Activated CD4-positive, CD25-positive, alpha-beta regulatory T cell (primary cell): ENCODE measurements around the gene SLC9A3.
"Not testable (repeated sequence)": the region's sequence is repeated elsewhere in the genome, so short reads cannot be mapped to it uniquely, and the experiment has no call there.

ENCODE experiments used
- DNase-seq, 4 experiments: peaks; one replicate each; lab custom pipeline; 2025; lab: John Stamatoyannopoulos, UW

SLC9A3 gene

DNA sequence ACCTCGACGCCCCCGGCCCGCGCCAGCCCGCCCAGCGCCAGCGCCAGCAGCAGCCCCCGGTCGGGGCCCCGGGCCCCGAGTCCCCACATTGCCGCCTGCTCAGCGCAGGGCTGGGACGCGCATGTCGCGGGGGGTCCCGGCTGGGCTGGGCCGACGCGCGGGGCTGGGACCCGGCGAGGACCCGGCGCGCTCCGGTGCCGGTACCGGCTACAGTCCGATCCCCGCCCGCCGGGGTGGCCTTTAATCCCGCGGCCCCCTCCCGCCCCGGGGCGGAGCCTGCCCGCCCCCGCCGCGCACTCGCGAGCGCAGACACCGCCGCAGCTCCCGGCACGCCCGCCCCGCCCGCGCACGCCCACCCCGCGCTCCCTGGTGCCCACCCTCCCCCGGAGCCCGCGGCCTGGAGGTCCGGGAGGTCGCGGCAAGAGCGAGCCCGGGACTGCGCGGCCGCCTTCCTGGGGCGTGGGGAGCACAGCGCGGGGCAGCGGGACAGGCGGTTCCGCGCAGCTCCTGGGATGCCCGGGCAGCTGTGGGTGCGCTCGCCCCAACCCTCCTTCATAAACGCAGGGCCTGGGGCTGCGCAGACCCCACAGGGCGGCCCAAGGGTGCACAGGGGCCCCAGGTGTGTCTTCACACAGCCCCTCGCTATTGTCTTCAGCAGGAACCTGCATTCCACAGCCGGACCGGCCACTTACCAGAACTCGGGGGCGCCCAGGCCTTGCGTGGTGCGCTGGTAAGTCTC is at the start of gene SLC9A3:
Gene SLC9A3 (minus strand): TSS at position 216 of the 739 bp plus-strand sequence.
- DNase-seq, result no peak

DNA sequence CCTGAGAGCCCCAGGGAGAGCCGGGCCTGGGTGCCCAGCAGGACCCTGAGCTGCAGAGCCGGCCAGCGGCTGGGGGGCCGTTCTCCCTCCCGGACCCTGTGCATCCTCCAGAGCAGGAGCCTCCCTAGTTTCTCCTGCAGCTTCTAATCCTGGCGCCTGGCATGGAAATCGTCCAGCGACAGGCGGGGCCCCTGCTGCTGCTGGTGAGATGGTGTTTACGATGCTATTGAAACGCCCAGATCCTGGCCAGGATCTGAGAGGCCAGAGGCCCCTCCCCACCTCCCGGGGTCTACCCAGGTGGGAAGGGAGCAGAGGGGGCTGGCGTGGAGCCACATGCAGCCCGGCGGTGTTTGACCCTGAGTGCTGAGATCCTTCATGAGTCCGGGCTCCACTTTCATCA is 49.7 kb upstream of the SLC9A3 start:
- no peak for DNase-seq

DNA sequence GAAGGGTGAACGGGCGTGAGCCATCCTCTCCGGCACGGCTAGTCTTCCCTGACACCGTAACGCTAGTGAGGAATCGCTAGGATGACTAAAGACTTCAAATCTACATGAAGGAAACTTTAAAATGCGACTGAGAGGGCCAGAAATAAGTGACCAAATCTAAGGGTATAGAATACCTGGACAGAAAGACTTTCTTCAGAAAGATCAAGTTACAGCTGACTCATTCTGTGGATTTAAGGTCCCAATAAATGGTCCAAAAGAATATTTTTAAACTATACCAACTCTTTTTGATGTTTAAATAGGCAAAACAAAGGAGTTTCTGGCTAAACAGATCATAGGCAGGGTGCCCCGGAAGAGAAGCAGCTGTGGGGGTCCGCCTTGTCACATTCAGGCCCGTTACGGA is 49.0 kb upstream of the SLC9A3 start:
- DNase-seq, result no peak

DNA sequence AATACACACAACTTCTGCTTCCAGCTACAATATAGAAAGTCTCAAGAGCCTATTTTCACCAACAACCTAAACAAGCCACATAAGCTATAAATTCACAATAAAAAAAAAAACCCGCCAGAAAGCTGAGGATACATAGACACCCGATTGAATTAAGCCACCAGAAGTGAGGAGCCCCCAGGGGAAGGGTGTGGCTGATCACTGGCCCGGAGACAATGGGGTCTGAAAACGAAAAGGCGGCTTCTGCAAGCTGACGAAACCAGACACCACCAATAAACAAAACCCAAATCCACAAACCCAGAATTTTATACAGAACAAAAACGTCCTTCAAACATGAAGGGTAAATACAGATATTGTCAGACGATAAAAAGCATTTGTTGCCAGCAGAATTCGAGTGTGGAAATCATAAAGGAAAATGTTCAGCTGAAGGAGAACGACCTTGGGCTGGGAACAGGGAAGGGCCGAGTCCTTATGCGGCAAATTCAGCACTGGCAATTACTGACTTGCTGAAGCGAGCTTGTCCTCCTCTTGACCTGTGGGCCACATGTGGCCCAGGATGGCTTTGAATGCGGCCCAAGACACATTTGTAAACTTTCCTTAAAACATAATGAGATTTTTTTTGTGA is 48.3 kb upstream of the SLC9A3 start:
- no peak for DNase-seq

DNA sequence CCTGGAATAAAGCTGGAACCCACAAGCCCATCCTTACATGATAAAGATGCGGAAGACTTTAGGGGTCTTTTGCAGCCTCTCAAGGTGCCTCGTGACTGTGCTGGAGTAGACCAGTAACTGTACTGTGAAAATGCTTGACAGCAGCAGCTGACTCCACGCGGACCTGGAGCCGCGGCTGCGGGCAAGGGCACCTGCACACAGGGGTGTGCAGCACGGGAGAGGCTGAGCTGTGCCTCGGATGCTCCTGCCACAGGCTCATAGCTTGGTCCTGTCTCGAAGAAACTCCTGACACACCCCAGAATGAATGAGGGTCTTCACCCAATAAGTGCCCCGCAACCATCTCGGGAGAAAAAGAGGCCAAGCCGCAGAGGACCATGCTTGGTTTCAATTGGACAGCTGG is 47.5 kb upstream of the SLC9A3 start:
- no peak for DNase-seq

DNA sequence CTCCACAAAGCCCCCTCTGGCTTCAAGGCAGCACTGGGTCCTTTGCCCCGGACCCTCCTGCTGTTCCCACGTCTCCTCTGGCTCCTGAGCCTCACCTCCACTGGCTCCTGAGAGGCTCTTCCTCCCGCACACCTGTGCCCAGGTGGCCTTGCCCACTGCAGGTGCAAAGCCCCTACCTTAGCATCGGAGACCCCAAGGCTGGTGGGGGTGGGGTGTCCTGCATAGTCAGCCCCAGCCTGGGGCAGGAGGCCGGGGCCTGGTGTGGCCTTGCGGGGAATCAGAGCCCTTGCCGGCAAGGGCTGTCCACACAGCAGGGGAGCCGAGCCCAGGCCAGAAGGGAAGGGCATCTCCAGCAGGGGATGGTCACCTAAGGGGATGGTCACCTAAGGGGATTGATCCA is 46.6 kb upstream of the SLC9A3 start:
- no peak for DNase-seq

DNA sequence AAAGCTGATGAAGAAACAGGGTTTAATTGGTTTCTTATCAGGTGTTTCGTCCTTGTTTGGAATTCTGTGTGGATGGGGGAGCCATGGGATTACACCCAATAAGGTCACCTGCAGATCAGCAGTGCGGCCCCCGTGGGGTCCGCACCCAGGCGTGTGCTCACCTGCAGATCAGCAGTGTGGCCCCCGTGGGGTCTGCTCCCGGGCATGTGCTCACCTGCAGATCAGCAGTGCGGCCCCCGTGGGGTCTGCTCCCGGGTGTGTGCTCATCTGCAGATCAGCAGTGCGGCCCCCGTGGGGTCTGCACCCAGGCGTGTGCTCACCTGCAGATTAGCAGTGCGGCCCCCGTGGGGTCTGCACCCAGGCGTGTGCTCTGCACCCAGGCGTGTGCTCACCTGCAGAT is 46.2 kb upstream of the SLC9A3 start:
- no peak for DNase-seq

DNA sequence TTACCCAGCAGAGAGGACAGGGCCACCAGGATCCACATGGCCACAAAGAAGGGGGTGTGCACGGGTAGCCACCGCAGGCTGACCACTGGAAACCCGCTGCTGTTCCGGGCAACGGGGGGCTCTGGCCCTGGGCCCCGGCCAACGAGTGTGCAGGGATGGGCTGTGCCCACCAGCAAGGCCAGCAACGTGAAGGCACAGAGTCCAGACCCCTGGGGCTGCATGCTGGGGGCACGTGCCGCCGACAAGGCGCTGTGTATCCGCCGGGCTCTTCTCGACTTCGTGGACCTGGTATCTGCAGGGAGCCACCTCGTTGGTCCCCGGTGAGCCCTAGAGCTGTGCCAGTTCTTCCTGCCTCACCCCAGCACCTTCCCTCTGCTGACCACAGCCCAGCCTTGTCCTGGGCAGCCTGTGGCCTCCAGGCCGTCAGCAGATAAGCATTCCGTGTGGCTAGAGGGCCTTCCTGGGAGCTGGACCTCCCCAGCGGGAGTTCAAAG is 45.7 kb upstream of the SLC9A3 start:
- no peak for DNase-seq

DNA sequence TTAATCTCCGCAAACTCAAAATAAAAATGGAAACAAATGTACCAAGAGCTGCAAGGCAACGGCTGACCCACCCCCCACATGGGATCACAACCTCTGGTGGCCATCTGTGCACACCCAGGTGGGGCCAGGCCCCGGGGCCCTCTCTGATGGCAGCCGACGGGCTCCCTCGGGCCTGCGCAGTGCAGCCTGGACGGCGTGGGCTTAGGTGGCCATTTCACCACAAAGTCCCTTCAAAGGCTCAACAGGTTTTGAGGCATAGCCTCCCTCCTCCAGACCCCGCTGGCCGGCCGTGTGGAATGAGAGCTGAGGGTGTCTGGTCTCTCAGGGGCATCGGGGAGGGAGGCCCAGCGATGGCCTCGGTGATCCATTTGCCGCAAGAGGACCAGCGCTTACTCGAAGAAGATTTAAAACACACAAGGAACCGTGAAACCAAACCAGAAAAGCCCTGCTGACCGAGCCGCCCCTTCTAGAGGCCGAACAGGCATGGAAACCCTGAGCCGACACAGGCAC is 45.2 kb upstream of the SLC9A3 start:
- no peak for DNase-seq

DNA sequence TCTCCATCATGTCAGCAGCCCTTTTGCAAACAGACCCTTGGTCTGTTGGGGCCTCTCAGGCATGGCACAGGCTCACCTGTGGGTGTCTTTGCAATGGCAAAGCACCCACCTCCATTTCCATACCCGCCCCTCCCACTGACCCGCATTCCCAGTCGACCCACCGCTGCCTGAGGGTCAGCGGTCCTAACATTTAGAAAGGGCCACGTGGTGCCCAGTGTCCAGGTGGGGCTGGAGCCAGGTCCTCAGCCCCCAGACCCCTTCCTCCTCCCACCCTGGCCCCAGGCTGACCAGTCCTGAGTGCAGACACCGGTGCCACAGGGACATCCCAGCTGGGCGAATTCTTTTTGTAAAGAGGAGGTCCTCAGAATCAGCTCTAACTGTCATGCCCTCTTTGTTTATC is 44.6 kb upstream of the SLC9A3 start:
- DNase-seq, result no peak

DNA sequence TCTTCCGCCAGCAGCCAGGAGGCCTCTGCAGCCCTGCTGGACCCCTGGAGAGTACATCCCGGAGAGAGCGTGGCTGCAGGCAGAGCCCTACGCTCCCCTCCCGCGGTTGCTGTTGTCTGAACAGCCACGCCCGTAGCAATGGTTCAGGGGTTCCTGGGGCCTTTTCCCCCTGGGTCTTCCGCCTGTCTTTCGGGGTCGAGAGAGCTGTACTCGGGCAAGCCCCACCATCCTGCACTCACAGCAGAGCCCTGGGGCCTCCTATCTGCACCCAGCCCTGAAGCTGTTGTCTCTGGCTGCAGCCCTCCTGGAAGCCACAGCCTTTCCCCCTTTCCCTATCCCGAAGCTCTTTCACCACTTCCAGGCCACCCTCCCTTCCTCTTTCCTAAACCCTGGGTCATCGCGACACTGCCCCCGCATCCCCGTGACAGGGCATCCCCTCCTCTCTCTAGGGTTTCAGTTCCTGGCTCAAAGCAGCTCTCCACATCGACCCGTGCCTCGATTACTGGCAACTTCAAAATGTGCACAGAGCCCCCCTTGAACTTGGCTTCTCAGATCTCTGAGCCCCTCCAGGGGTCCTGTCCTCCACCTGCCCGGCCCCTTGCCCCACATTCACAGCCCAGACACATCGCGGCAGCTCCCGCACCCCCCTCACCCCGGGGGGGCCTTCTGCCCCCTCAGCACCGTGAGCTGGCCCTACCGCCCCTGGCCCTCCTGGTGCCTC is 44.0 kb upstream of the SLC9A3 start:
- no peak for DNase-seq

DNA sequence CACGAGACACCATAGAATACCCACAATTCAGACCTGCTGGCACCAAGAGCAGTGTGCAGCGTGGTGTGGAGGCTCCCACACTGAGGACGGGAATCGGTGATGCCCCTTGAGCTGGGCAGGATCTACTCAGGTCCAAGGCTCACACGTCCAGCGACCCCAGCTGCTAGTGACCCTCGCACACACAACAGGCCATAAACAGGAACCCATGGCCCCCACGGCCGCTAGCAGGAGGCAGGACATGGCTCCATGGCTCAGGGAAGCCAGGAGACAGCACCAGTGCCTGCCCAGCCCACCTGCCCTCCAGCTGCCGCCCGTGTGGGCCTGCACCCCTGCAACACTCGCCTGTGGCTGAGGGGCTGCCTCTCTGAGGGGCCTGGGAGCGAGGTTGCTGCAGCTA is 43.4 kb upstream of the SLC9A3 start:
- DNase-seq, result no peak

DNA sequence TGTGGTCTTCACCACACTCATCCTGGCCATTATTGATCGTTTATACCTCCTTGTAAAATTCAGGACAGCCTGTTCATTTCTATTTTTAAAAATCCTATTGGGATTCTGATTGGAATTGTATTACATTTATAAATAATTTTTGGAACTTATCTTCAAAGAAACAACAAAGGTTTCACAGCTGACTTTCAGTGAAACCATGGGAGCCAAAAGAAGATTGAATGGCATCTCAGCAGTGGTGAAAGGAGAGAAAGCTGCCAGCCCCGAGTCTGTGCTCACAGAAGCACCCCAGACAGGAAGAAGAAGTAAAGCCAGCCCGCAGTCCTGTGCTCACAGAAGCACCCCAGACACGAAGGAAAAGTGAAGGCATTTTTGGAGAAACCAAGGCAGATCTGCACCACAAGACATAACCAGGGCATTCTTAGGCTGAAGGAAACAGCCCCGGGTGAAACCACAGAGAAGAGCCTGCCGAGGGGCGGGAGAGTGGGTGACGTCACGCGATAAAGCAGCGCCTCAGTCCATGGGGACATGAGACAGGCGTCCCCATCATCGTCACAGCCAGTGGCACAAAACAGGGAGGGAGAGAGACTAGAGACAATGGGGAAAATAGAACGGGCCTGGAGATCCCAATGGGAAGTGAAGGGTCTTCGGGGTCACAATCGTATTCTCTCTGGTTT is 42.5 kb upstream of the SLC9A3 start:
- no peak for DNase-seq

DNA sequence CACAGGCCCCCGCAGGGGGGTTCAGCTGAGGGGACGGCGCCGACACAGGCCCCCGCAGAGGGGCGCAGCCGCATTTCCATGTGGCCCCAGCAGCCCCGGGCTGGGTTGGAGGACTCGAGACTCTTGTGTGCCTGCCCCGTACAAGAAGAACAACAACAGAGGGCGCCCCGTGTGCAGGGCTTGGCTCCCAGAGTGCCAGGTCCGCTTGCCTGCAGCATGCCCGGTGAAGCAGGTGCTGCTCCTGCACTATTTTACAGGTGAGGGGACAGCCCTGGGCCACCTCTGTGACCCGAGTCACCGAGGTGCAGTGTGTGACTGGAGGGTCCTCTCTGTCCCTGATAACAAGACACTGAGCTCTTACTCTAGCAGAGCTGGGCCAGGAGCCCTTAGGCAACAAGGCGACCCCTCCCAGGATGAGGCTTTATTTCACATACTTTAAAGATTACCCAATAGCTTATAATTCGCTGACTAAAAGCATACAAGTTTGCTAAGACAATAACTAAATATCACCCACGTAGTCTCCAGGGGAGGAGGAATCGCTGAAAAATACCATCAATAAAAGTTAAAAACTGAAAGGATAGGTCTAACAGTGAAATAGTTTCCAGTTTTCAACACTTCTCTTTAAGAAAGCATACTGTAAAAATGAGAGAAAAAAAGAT is 41.7 kb upstream of the SLC9A3 start:
- no peak for DNase-seq

DNA sequence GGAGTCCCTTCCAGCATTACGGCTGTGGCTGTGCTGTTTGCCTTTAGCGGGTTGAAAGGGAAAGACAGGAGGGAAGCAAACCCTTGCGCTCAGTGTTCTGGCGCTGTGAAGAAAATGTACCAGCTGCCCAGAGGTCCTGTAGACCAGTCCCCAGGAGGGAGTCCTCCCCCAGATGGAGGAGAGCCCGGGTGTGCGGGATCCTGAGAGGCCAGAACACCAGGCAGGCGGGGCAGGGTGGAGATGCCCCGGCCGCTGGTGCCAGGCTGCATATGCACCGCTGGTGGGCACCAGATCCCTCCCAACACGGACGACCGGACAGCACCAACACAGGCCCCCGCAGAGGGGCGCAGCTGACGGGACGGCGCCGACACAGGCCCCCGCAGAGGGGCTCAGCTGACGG is 37.2 kb upstream of the SLC9A3 start:
- DNase-seq, result no peak

DNA sequence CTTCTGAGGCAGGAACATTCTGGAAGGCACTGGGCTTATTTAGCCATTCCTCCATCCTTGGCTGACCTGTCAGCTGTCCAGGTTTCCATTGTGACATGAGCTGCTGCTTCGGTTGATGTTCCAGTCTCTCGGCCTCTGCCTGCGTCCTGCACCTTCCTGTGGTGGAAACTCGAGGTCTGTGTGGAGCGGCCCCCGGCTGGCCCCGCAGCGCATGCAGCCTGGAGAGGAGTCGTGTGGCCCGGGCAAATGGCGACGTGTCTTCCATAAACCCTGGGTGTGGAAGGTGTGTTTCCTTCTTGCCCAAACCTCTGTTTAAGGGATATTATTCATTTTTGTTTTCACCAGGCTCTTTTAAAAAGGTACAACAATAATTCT is 36.5 kb upstream of the SLC9A3 start:
- DNase-seq, result no peak

DNA sequence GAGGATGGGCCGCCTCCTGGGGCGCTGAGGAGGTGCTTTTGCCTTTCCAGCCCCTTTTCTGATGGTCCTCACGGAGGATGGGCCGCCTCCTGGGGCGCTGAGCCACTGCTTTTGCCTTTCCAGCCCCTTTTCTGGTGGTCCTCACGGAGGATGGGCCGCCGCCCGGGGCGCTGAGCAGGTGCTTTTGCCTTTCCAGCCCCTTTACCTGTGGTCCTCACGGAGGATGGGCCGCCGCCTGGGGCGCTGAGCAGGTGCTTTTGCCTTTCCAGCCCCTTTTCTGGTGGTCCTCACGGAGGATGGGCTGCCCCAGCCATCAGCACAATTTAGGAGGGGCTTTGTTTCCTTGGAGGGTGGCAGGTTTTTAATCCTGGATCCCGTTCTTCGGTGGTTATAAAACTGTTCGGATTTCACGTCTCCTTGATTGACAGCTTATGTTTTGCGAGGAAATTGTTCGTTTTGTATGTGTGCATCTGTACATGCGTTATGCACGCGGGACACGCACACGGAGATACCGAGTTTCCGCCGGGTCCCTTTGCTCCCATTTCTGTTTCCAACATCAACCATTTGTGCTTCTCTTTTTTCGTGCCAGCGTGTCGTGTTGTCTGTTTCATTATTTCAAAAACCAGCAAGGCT is 34.7 kb upstream of the SLC9A3 start:
- no peak for DNase-seq

DNA sequence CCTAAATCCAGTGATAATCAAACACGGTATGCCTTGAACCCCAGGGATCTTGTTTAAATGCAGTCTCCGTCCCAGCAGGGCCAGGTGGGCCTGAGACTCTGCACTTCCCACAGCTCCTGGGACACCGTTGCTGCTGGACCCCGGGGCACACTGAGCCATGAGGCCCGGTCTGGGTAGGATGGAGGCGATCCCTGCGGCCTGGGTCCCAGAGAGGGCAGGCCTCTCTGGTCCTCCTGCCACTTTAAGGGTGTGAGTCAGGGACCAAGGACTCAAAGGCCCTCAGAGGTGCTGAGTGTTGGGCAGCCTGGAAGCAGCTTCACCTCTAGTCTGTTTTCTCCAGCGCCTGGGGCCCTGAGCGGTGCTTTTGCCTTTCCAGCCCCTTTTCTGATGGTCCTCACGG is 34.1 kb upstream of the SLC9A3 start:
- DNase-seq, result no peak

DNA sequence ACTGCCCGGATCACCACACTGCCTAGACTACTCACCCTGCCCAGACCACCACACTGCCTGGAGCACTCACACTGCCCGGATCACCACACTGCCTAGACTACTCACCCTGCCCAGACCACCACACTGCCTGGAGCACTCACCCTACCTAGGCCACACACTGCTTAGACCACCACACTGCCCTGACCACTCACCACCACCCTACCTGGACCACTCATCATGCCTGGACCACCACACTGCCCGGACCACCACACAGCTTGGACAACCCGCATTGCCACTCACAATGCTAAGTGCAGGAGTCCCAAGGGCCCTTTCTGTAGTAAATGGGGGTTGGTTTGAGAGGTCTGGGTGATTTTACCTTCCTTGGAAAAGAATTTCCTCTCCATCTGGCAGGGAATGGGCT is 33.7 kb upstream of the SLC9A3 start:
- not testable (repeated sequence) for DNase-seq

DNA sequence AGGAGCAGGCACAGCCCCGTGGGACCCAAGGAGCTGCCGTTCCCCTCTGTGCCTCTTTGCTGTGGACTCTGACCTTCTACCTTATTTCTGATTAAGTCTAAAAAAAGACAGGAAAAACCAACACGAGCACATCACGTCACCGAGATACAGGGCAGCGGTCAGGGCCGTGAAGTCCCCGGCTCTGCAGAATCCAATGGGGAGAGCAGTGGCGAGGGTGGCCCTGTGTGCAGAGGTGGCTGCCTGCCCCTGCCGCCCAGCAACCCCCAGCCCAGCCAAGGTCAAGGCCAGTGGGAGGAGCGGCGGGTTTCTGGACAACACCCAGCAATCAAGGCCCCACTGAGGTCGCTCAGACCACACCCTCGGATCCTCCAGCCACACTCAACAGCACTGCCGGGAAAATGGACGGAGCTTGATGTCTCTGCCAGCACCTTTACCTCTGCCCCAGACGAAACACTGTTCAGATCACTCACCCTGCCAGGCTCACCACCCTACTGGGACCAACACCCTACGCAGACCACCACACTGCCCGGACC is 32.7 kb upstream of the SLC9A3 start:
- DNase-seq, result no peak

DNA sequence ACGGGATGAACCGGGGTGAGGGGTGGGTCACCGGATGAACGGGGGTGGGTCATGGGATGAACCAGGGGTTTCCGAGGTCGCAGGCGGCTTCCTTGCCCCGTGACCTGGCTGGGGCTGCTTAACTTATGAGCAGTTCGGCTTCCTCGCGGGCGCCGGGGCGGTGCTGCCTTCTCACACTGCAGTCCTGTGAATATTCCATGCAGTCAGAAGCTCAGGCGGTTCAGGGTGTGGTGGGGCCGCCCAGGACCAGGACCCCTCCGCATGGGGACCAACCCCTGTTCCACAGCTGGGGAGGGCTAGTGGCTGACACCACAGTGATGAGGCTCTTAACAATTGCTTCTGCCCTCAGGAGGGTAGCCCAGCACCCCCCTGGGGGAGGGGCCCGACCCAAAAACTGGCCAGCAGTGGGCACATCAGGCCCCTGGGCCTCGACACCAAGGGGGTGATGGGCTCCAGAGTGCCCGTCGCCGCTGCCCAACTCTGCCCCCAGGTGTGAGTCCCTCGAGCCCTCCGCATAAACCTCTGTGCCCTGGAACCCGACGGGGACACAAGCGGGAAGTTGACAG is 30.9 kb upstream of the SLC9A3 start:
- DNase-seq, result no peak
